ENCODE measurements around the gene PRKAR2A.

- TF ChIP-seq NANOG (IDR thresholded peaks at IDR 0.05; ENCODE audit: borderline replicate concordance) (no peak), POLR2AphosphoS5 (IDR thresholded peaks at IDR 0.05; ENCODE audit: low read depth) (no peak), CTCF (conservative IDR thresholded peaks at IDR 0.05; ENCODE audit: low read depth in 2 of 2) (no peak), EZH2 (IDR thresholded peaks at IDR 0.05; ENCODE audit: low read depth, unreplicated experiment) (no peak), CREB1 (CRISPR knock-in tag; IDR thresholded peaks at IDR 0.05; ENCODE audit: low read depth) (no peak), REST (IDR thresholded peaks at IDR 0.05; ENCODE audit: unreplicated experiment) (no peak), JUNB (IDR thresholded peaks at IDR 0.05; ENCODE audit: unreplicated experiment) (no peak), EZH2phosphoT487 (IDR thresholded peaks at IDR 0.05; ENCODE audit: unreplicated experiment) (no peak), ETS1 (IDR thresholded peaks at IDR 0.05) (no peak), ZNF331 (CRISPR knock-in tag; IDR thresholded peaks at IDR 0.05; ENCODE audit: low read depth) (no peak)
These were observed 96.8 kb downstream of the PRKAR2A start for GRCh38 chr3:48750856-48751255.
